HepG2 (cell line): Measurements from ENCODE around the gene FAM24B. TPM values are rescaled to one million over a fixed set of nuclear protein-coding genes. Genes with fewer than 3 reads are reported as not detected.

Experiments used
- ATAC-seq: fragments of 200-7000 bp; cut with Tn5 transposase; 3 replicates; pipeline ENCODE4 v1.9.1; 2020; ENCODE audit warnings: mild to moderate bottlenecking, moderate library complexity
- BruUV-seq: library from RNA; stranded (reverse); fragments of 400-500 nt; replicated peaks from 2 replicates; lab custom pipeline; 2021; lab: Mats Ljungman, UMichigan
- CTCF ChIA-PET: fragments of 300-600 bp; formaldehyde crosslinking; extraction: SDS; loops from one replicate; lab custom pipeline; 2021; ENCODE audit warnings: low total read pairs, inconsistent platforms, low intra/inter-chr PET ratio; lab: Yijun Ruan, JAX
- POLR2A ChIA-PET: fragments of 350-600 bp; sonication (Branson Sonifier 250); formaldehyde crosslinking; loops from one replicate; lab custom pipeline; 2020; ENCODE audit warnings: antibody characterized with exemption, inconsistent platforms; lab: Yijun Ruan, JAX
- DNase-seq: peaks from one replicate; pipeline ENCODE4 v3.0.0-alpha.2; 2015; ENCODE audit warnings: low spot score
- FAIRE-seq: peaks from 3 replicates; lab custom pipeline; 2011; peaks lifted over from hg19 to GRCh38; lab: Jason Lieb, UNC
- H2AFZ ChIP-seq: one replicate; pipeline ENCODE4 v1.6.1; 2011; ENCODE audit warnings: low read length, inconsistent platforms
- H3K27ac ChIP-seq: fragments of 300-600 bp; 3 replicates; pipeline ENCODE4 v1.8.0; 2011; ENCODE audit warnings: mixed run types, mild to moderate bottlenecking, mixed read lengths, low read length, inconsistent platforms; ENCODE audit not compliant: insufficient read depth; ENCODE audit errors: extremely low read length
- H3K27me3 ChIP-seq, 2 experiments: fragments of 200-600 bp in 1 of 2; 2 replicates in 1 of 2; 3 replicates in 1 of 2; pipeline versions ENCODE4 v1.6.0 to v1.8.0; 2011; ENCODE audit warnings: low read length in 2 of 2, mild to moderate bottlenecking in 2 of 2, moderate library complexity in 2 of 2, inconsistent platforms in 1 of 2; ENCODE audit not compliant: insufficient read depth in 2 of 2, control insufficient read depth in 1 of 2
- H3K36me3 ChIP-seq, 2 experiments: fragments of 200-600 bp in 1 of 2; replicated peaks in 1 of 2; 2 replicates in 1 of 2; 3 replicates in 1 of 2; pipeline versions ENCODE4 v1.5.1 to v1.8.0; 2011; ENCODE audit warnings: low read length in 2 of 2, inconsistent platforms in 1 of 2; ENCODE audit not compliant: insufficient read depth in 2 of 2, control insufficient read depth in 1 of 2
- H3K4me1 ChIP-seq: 2 replicates; pipeline ENCODE4 v1.5.1; 2012; ENCODE audit warnings: low read length, inconsistent platforms; ENCODE audit not compliant: insufficient read depth
- H3K4me2 ChIP-seq: 2 replicates; pipeline ENCODE4 v1.6.0; 2011; ENCODE audit warnings: low read depth, low read length, inconsistent platforms
- H3K4me3 ChIP-seq, 3 experiments: fragments of 200-600 bp in 1 of 3; sonication (generic), shearing (Covaris generic) in 1 of 3; replicated peaks in 1 of 3; 2 replicates each; pipeline ENCODE4 v1.5.1; 2011 to 2016; ENCODE audit warnings: low read length in 3 of 3, inconsistent platforms in 2 of 3, low read depth in 2 of 3, mild to moderate bottlenecking in 2 of 3, control low read depth in 1 of 3, mixed read lengths in 1 of 3; ENCODE audit not compliant: insufficient read depth in 1 of 3
- H3K79me2 ChIP-seq: one replicate; pipeline ENCODE4 v1.6.1; 2011; ENCODE audit warnings: low read length, inconsistent platforms; ENCODE audit not compliant: insufficient read depth
- H3K9ac ChIP-seq: 2 replicates; pipeline ENCODE4 v1.6.0; 2011; ENCODE audit warnings: mild to moderate bottlenecking, low read depth, low read length, inconsistent platforms; ENCODE audit not compliant: insufficient read depth
- H3K9me3 ChIP-seq: 2 replicates; pipeline ENCODE4 v1.5.1; 2012; ENCODE audit warnings: mild to moderate bottlenecking, low read length
- H4K20me1 ChIP-seq: 2 replicates; pipeline ENCODE4 v1.6.0; 2011; ENCODE audit warnings: inconsistent platforms, mild to moderate bottlenecking, low read length, moderate library complexity; ENCODE audit not compliant: insufficient read depth
- CHD2 ChIP-seq: IDR thresholded peaks from 2 replicates; pipeline ENCODE4 v1.6.1; 2011; ENCODE audit warnings: low read depth, low read length, improper control_type of control experiment
- FOXM1 ChIP-seq: sonication (generic); formaldehyde crosslinking; IDR thresholded peaks from 2 replicates; pipeline ENCODE4 v1.5.0; 2020; ENCODE audit warnings: missing genetic modification reagents
- KLF11 ChIP-seq: IDR thresholded peaks from 2 replicates; pipeline ENCODE4 v1.6.1; 2016; ENCODE audit warnings: missing compliant biosample characterization
- NR2C2 ChIP-seq: sonication (generic); formaldehyde crosslinking; IDR thresholded peaks from 2 replicates; pipeline ENCODE4 v1.4.0; 2020; ENCODE audit warnings: missing genetic modification reagents, mild to moderate bottlenecking, moderate library complexity, borderline replicate concordance
- RARA ChIP-seq: IDR thresholded peaks from 2 replicates; pipeline ENCODE4 v1.6.1; 2016; ENCODE audit warnings: missing genetic modification reagents, missing compliant biosample characterization
- RFX1 ChIP-seq: fragments of 450-650 bp; IDR thresholded peaks from 2 replicates; pipeline ENCODE4 v1.6.1; 2017
- RFX5 ChIP-seq: IDR thresholded peaks from 2 replicates; pipeline ENCODE4 v1.6.1; 2011; ENCODE audit warnings: low read depth, low read length, improper control_type of control experiment
- SP1 ChIP-seq, 2 experiments: fragments of 450-650 bp in 1 of 2; sonication (generic) in 1 of 2; formaldehyde crosslinking in 1 of 2; IDR thresholded peaks; 2 replicates each; pipeline versions ENCODE4 v1.4.0 to v1.6.1; 2016 to 2020; ENCODE audit warnings: missing genetic modification reagents in 1 of 2
- ZBTB42 ChIP-seq: sonication (generic); formaldehyde crosslinking; IDR thresholded peaks from 2 replicates; pipeline ENCODE4 v1.5.0; 2020; ENCODE audit warnings: mild to moderate bottlenecking, missing genetic modification reagents
- ZBTB7B ChIP-seq: sonication (generic); formaldehyde crosslinking; IDR thresholded peaks from 2 replicates; pipeline ENCODE4 v1.4.0; 2020; ENCODE audit warnings: missing genetic modification reagents
- ZNF333 ChIP-seq: sonication (generic); formaldehyde crosslinking; IDR thresholded peaks from 2 replicates; pipeline ENCODE4 v1.4.0; 2020; ENCODE audit warnings: mild to moderate bottlenecking, missing genetic modification reagents, borderline replicate concordance
- ZNF430 ChIP-seq: sonication (generic); formaldehyde crosslinking; IDR thresholded peaks from 2 replicates; pipeline ENCODE4 v1.9.0; 2021; ENCODE audit warnings: mild to moderate bottlenecking, missing genetic modification reagents
- ZNF577 ChIP-seq: sonication (generic); formaldehyde crosslinking; IDR thresholded peaks from 2 replicates; pipeline ENCODE4 v1.4.0; 2020; ENCODE audit warnings: mild to moderate bottlenecking, low read depth, missing genetic modification reagents, borderline replicate concordance
- ZNF605 ChIP-seq: sonication (generic); formaldehyde crosslinking; IDR thresholded peaks from 2 replicates; pipeline ENCODE4 v1.8.0; 2022; ENCODE audit warnings: mild to moderate bottlenecking, missing genetic modification reagents
- WGBS: methylation state at CpG from one replicate; pipeline ENCODE4 v1.1.6; 2017; ENCODE audit warnings: low lambda C conversion rate; 5-methylcytosine and 5-hydroxymethylcytosine counted together
- in situ Hi-C: cut with HindIII; loops from 2 replicates; pipeline ENCODE4 v1.10.0; 2017; ENCODE audit warnings: low pct_unique_long_range_greater_than_20kb; ENCODE audit not compliant: extremely low pct_ligation_motif_present
- intact Hi-C: fragments of 100-400 bp; cut with micrococcal nuclease; formaldehyde crosslinking; loops from one replicate; pipeline ENCODE4 v1.10.0; 2022; ENCODE audit not compliant: unreplicated experiment
- polyA plus RNA-seq, 8 experiments: library from polyadenylated mRNA; depleted of rRNA in 3 of 8; stranded (reverse) in 7 of 8; unstranded in 1 of 8; fragments of >200 nt; fragmentation: Illumina TruSeq in 4 of 8; extraction: Trizol in 4 of 8; gene quantifications; 2 replicates each; pipeline versions ENCODE4 v1.2.1 to v1.2.3, GENCODE V29; 2011 to 2016; ENCODE audit warnings: low read depth in 4 of 8, missing spikeins in 1 of 8, mixed read lengths in 1 of 8; ENCODE audit not compliant: insufficient read depth in 1 of 8
- total RNA-seq, 5 experiments: library from RNA; depleted of rRNA; stranded (reverse); fragments of >200 nt; fragmentation: Illumina TruSeq; extraction: Trizol; gene quantifications; 2 replicates each; pipeline ENCODE4 v1.2.3, GENCODE V29; 2016; ENCODE audit warnings: low read depth in 1 of 5
- TF ChIP-seq, protein P1 (sequence below): sonication (generic); formaldehyde crosslinking; IDR thresholded peaks from 2 replicates; pipeline ENCODE4 v1.9.0; 2021; ENCODE audit warnings: mild to moderate bottlenecking, missing genetic modification reagents
- TF ChIP-seq, protein P2 (sequence below): sonication (generic); formaldehyde crosslinking; conservative IDR thresholded peaks from 2 replicates; pipeline ENCODE4 v1.8.1; 2023; ENCODE audit warnings: missing genetic modification reagents

The FAM24B gene
- total and polyA plus RNA-seq, 2 of the 13 experiments (the other 11 are each of a cell fraction or from before 2014, with no cell fraction given) = 1.9 to 3.0 TPM

DNA sequence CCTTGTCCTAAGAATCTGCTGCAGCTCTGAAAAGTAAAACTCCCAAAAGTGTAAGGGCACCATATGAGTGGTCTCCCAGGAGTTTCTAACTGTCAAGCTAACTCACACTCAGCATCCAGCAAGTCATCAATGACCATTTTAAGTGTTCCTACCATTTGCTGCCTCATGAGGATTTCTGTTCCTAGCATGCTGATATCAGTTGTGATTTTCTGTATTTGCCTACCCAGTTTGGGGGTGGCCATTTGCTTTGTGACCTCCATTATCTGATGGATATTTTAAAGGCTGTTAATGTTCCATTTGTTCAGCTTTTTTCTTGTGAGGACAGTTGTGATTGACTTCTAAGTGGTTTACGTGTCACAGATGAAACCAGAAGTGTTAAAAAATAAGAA is 2.9 kb downstream of the FAM24B start:
- in situ Hi-C loops (no loop called here), intact Hi-C loops (no loop called here)
- Histone ChIP-seq H3K9me3 (no peaks in the 10 kb centered on the region), H3K4me3 (no peak overlapping the region), H3K79me2 (peaks cover 11% of the 10 kb centered on the region)
- POLR2A ChIA-PET = no interaction called here
- BruUV-seq = no TSS peak
- no peak for ATAC-seq
- no peak for TF ChIP-seq RFX5
- TF ChIP-seq FOXM1 (CRISPR knock-in tag) = no peak
- no peak for TF ChIP-seq ZNF605
- no peak for TF ChIP-seq CHD2
- TF ChIP-seq RFX1 = no peak
- TF ChIP-seq ZBTB7B (CRISPR knock-in tag) = no peak
- TF ChIP-seq ZNF333 (CRISPR knock-in tag) = no peak
- no peak for TF ChIP-seq RARA (CRISPR knock-in tag)
- no peak for TF ChIP-seq SP1 (IDR thresholded peaks at IDR 0.05)
- no peak for TF ChIP-seq SP1 (CRISPR knock-in tag; IDR thresholded peaks at IDR 0.05)
- TF ChIP-seq ZBTB42 = no peak
- TF ChIP-seq ZNF430 (CRISPR knock-in tag) = no peak
- TF ChIP-seq ZNF577 = no peak
- no peak for TF ChIP-seq KLF11
- TF ChIP-seq, protein P1, sequence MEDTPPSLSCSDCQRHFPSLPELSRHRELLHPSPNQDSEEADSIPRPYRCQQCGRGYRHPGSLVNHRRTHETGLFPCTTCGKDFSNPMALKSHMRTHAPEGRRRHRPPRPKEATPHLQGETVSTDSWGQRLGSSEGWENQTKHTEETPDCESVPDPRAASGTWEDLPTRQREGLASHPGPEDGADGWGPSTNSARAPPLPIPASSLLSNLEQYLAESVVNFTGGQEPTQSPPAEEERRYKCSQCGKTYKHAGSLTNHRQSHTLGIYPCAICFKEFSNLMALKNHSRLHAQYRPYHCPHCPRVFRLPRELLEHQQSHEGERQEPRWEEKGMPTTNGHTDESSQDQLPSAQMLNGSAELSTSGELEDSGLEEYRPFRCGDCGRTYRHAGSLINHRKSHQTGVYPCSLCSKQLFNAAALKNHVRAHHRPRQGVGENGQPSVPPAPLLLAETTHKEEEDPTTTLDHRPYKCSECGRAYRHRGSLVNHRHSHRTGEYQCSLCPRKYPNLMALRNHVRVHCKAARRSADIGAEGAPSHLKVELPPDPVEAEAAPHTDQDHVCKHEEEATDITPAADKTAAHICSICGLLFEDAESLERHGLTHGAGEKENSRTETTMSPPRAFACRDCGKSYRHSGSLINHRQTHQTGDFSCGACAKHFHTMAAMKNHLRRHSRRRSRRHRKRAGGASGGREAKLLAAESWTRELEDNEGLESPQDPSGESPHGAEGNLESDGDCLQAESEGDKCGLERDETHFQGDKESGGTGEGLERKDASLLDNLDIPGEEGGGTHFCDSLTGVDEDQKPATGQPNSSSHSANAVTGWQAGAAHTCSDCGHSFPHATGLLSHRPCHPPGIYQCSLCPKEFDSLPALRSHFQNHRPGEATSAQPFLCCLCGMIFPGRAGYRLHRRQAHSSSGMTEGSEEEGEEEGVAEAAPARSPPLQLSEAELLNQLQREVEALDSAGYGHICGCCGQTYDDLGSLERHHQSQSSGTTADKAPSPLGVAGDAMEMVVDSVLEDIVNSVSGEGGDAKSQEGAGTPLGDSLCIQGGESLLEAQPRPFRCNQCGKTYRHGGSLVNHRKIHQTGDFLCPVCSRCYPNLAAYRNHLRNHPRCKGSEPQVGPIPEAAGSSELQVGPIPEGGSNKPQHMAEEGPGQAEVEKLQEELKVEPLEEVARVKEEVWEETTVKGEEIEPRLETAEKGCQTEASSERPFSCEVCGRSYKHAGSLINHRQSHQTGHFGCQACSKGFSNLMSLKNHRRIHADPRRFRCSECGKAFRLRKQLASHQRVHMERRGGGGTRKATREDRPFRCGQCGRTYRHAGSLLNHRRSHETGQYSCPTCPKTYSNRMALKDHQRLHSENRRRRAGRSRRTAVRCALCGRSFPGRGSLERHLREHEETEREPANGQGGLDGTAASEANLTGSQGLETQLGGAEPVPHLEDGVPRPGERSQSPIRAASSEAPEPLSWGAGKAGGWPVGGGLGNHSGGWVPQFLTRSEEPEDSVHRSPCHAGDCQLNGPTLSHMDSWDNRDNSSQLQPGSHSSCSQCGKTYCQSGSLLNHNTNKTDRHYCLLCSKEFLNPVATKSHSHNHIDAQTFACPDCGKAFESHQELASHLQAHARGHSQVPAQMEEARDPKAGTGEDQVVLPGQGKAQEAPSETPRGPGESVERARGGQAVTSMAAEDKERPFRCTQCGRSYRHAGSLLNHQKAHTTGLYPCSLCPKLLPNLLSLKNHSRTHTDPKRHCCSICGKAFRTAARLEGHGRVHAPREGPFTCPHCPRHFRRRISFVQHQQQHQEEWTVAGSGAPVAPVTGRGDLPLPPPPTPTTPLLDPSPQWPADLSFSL = no peak
- TF ChIP-seq, protein P2, sequence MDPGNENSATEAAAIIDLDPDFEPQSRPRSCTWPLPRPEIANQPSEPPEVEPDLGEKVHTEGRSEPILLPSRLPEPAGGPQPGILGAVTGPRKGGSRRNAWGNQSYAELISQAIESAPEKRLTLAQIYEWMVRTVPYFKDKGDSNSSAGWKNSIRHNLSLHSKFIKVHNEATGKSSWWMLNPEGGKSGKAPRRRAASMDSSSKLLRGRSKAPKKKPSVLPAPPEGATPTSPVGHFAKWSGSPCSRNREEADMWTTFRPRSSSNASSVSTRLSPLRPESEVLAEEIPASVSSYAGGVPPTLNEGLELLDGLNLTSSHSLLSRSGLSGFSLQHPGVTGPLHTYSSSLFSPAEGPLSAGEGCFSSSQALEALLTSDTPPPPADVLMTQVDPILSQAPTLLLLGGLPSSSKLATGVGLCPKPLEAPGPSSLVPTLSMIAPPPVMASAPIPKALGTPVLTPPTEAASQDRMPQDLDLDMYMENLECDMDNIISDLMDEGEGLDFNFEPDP (CRISPR knock-in tag) = no peak
- no peak for TF ChIP-seq NR2C2 (CRISPR knock-in tag)
- TF ChIP-seq, all 625 proteins: peak for 0
- no peak for FAIRE-seq
- Histone ChIP-seq H2AFZ (no peak overlapping the region), H4K20me1 (no peaks in the 10 kb centered on the region), H3K27me3 (no peaks in the 10 kb centered on the region; a peak in 2 of 5 replicates), H3K9ac (no peak overlapping the region), H3K4me1 (peaks cover 30% of the 10 kb centered on the region), H3K36me3 (no peaks in the 10 kb centered on the region), H3K27ac (no peak overlapping the region), H3K4me2 (no peak overlapping the region)
- no peak for DNase-seq
- WGBS = 59% methylated on average over 1 of the region's 1 CpG
- CTCF ChIA-PET = no interaction called here
